Activated naive CD4-positive, alpha-beta T cell treated with anti-CD3 and anti-CD28 coated beads, Interleukin-2, amount 50 U/mL, for 72 hours (primary cell): Measurements from ENCODE around the gene FUOM. TPM values are rescaled to one million over a fixed set of nuclear protein-coding genes. Genes with fewer than 3 reads are reported as not detected.

Experiments used
- ATAC-seq, 2 donors: fragments of 150-1000 bp; cut with Tn5 transposase; 2 replicates each; pipeline ENCODE4 v1.10.0; 2021; ENCODE audit warnings: mild to moderate bottlenecking in 2 of 2, moderate library complexity in 2 of 2
- DNase-seq, 2 donors: peaks; one replicate each; pipeline ENCODE4 v3.0.0; 2021 to 2022; ENCODE audit warnings: low spot score in 2 of 2
- H3K27ac Mint-ChIP-seq, 2 donors: one replicate each; pipeline ENCODE4 v1.8.0; 2022; ENCODE audit warnings: mild to moderate bottlenecking in 2 of 2, mixed read lengths in 2 of 2
- H3K36me3 Mint-ChIP-seq, 2 donors: one replicate each; pipeline ENCODE4 v1.8.0; 2022; ENCODE audit warnings: mixed read lengths in 2 of 2
- H3K9me3 Mint-ChIP-seq, 2 donors: one replicate each; pipeline ENCODE4 v1.8.0; 2022; ENCODE audit warnings: mixed read lengths in 2 of 2
- total RNA-seq, 2 donors: library from RNA; stranded (reverse); gene quantifications; one replicate each; pipeline ENCODE4 v1.2.3, GENCODE V29; 2022

Gene FUOM
- total RNA-seq = 10 to 100 TPM; 24.1 to 24.2 TPM

- DNase-seq (peak; percentile 71 to 86), ATAC-seq (peak; percentile 85 to 89)
- Mint-ChIP-seq H3K9me3 (no peaks in the 10 kb centered on the region), H3K36me3 (no peaks in the 10 kb centered on the region), H3K27ac (peak within 1 kb of the TSS in 1 of 2 donors; percentile 68)
Measured at GRCh38 chr10:133357285-133358161, at the start of gene FUOM. Gene FUOM, minus strand, starts transcription at chr10:133358019. Its CDS starts 12 bp downstream, at chr10:133358007.

DNA sequence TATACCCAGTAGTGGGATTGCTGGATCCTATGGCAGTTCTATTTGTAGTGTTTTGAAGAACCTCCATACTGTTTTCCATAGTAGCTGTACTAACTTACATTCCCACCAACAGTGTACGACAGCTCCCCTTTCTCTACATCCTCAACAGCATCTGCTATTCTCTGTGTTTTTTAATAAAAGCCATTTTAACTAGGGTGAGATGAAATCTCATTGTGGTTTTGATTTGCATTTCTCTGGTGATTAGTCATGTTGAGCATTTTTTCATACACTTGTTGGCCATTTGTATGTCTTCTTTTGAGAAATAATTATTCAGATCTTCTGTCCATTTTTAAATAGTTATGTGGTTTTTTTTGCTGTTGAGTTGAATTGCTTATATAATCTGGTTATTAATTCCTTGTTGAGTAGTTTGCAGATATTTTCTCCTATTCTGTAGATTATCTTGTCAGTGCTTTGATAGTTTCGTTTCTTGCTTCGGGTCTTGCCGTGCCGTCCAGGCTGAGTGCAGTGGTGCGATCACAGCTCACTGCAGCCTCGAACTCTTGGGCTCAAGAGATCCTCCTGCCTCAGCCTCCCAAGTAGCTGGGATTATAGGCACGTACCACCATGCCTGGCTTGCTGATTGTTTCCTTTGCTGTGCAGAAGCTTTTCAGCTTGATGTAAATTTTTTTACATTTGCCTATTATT lies 48.2 kb upstream of the FUOM start:
- DNase-seq = no peak
- peaks cover 69 to 73% of the 10 kb centered on the region in 2 donors for H3K36me3 Mint-ChIP-seq
- H3K27ac Mint-ChIP-seq = peak overlapping the region in 1 of 2 donors; percentile 41
- H3K9me3 Mint-ChIP-seq = peaks cover 21 to 22% of the 10 kb centered on the region in 2 donors
- peak; percentile 44 to 60 for ATAC-seq

- DNase-seq = no peak
- Mint-ChIP-seq H3K36me3 (peaks cover 62 to 66% of the 10 kb centered on the region in 2 donors), H3K9me3 (peaks cover 14 to 18% of the 10 kb centered on the region in 2 donors), H3K27ac (peak overlapping the region in 1 of 2 donors; percentile 41)
- no peak for ATAC-seq
Measured at GRCh38 chr10:133405272-133405671, 47.5 kb upstream of the FUOM start.

GRCh38 chr10:133403784-133404183 lies 46.0 kb upstream of the FUOM start:
- no peak for ATAC-seq
- peak overlapping the region; percentile 42 to 53 for H3K27ac Mint-ChIP-seq
- peaks cover 5 to 6% of the 10 kb centered on the region in 2 donors for H3K9me3 Mint-ChIP-seq
- H3K36me3 Mint-ChIP-seq = peaks cover 48 to 51% of the 10 kb centered on the region in 2 donors
- DNase-seq = no peak

DNA sequence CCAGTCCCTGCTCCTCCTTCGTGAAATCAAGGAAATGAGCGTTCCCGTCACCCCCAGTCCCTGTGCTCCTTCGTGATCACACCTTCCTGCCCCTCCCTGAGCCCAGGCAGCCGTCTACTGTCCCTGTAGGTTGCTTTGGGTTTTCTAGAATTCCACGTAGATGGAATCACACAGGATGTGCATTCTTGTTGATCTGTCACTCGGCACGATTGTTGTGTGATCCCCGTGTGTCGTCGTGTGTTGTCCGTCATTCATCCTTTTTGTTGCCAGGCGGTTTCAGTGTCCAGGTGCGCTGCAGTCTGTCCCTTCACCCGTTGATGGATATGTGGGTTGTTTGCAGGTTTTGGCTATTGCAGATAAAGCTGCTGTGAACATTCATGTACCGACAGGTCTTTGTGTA lies 45.5 kb upstream of the FUOM start:
- no peak for ATAC-seq
- peaks cover under 1 to 6% of the 10 kb centered on the region in 2 donors for H3K9me3 Mint-ChIP-seq
- DNase-seq = no peak
- H3K27ac Mint-ChIP-seq = peak overlapping the region; percentile 42 to 84
- H3K36me3 Mint-ChIP-seq = peaks cover 47 to 48% of the 10 kb centered on the region in 2 donors

DNA sequence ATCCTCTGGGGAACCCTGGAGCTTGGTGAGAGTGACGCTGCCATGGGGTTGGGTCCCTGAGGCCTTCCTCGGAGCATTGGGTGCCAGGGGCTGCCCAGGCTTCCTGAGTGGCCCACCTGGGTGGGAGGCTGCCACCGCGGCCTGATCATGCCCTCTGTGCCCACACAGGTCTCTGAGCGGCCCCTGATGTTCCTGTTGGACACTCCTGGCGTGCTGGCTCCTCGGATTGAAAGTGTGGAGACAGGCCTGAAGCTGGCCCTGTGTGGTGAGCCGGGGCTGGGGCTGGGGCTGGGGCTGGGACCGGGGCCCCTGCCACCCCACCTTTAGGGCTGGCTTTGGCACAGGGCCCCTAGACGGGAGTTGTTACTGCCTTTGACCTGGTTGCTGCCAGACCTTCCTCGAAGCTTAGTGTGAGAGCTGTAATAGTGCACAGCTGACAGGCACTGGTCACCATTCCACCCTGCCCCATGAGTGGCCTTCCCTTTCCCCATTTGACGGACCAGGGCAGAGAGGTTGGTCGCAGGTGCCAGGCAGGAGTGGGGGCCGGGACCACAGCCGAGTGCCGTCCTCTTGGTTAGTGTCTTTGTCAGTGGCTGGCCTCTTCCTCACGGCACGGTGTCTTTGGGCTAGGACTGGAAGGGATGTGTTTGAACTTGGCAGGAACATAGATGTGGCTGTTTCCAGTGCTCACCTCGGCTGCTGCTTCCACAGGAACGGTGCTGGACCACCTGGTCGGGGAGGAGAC lies 44.3 kb upstream of the FUOM start:
- Mint-ChIP-seq H3K27ac (peak overlapping the region in 1 of 2 donors; percentile 85), H3K9me3 (no peaks in the 10 kb centered on the region), H3K36me3 (peaks cover 36 to 45% of the 10 kb centered on the region in 2 donors)
- DNase-seq = peak in 1 of 2 donors; percentile 49
- no peak for ATAC-seq

GRCh38 chr10:133401500-133401899 lies 43.7 kb upstream of the FUOM start:
- Mint-ChIP-seq H3K27ac (peak overlapping the region; percentile 67 to 70), H3K36me3 (peaks cover 31 to 41% of the 10 kb centered on the region in 2 donors), H3K9me3 (no peaks in the 10 kb centered on the region)
- peak in 1 of 2 donors; percentile 45 for DNase-seq
- ATAC-seq = peak in 1 of 2 donors; percentile 15

GRCh38 chr10:133400624-133401424 lies 43.0 kb upstream of the FUOM start:
- ATAC-seq = peak; percentile 63 to 75
- Mint-ChIP-seq H3K9me3 (no peaks in the 10 kb centered on the region), H3K27ac (peak overlapping the region; percentile 61 to 67), H3K36me3 (peaks cover 27 to 38% of the 10 kb centered on the region in 2 donors)
- peak in 1 of 2 donors; percentile 16 for DNase-seq

DNA sequence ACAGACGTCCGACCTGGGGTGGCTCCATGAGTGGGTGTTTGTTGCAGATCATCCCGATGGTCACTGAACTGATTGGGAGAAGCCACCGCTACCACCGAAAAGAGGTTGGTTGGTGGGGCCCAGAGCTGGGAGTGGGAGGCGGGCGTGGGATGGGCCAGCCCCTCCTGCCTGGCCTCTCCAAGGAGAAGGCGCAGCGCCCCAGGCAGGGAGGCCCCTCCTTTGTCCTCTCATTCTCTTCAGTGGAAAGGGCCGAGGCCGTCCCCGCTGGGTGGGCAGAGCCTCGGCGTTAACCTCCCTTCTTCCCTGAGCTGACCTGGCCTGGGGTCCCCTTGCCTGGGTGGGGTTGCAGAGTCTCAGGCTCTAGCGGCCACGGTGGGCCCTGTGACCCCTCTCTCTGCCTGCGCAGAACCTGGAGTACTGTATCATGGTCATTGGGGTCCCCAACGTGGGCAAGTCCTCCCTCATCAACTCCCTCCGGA lies 41.3 kb upstream of the FUOM start:
- no peak for DNase-seq
- H3K9me3 Mint-ChIP-seq = no peaks in the 10 kb centered on the region
- no peak for ATAC-seq

GRCh38 chr10:133397938-133398337 lies 40.1 kb upstream of the FUOM start:
- no peak for DNase-seq
- Mint-ChIP-seq H3K27ac (peak overlapping the region; percentile 50 to 81), H3K36me3 (peaks cover 10 to 33% of the 10 kb centered on the region in 2 donors), H3K9me3 (no peaks in the 10 kb centered on the region)
- no peak for ATAC-seq

More for the DNA sequence above, 41.3 kb upstream of the FUOM start:
- Mint-ChIP-seq H3K36me3 (peaks cover 17 to 38% of the 10 kb centered on the region in 2 donors), H3K27ac (no peak overlapping the region)

DNA sequence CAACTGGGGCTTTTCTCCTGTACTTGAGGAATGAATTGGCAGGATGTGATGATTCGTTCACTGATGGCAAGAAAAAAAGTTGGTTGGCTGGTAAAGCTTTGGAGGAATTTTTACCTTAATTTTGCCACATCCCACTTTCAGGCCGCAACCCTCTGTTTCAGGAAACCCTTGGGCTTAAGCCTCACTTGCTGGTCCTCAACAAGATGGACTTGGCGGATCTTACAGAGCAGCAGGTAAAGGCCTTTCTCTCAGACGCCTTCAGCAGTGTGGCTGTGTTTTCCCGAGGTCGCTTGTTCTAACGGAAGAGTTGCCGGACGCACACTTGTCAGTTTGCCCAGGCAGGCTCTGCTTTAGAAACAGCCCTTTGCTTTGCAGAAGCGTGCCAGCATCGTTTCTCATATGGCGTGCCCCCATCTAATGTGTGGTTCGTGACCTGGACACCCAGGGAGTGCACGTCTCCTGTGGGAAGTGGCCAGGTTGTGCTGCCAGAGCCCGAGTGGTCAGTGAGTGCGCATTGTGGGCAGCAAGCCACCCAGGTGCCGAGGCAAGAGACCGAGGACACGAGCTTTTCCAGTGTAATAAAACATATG lies 38.3 kb upstream of the FUOM start:
- Mint-ChIP-seq H3K9me3 (no peaks in the 10 kb centered on the region), H3K27ac (no peak overlapping the region), H3K36me3 (peaks cover 0 to 19% of the 10 kb centered on the region in 2 donors)
- DNase-seq = no peak
- ATAC-seq = no peak

GRCh38 chr10:133394801-133395221 lies 37.0 kb upstream of the FUOM start:
- DNase-seq = no peak
- Mint-ChIP-seq H3K9me3 (no peaks in the 10 kb centered on the region), H3K27ac (peak overlapping the region; percentile 93 to 95), H3K36me3 (peaks cover 0 to 19% of the 10 kb centered on the region in 2 donors)
- ATAC-seq = no peak

GRCh38 chr10:133394064-133394663 lies 36.3 kb upstream of the FUOM start, which contains the start of gene MTG1:
Gene MTG1, plus strand, starts transcription at chr10:133394157. Its CDS starts 64 bp downstream, at chr10:133394221.
- DNase-seq (peak; percentile 96 to 99), ATAC-seq (peak; percentile 86 to 90)
- Mint-ChIP-seq H3K9me3 (no peaks in the 10 kb centered on the region), H3K27ac (peak within 1 kb of the TSS; percentile 93 to 95), H3K36me3 (peaks cover 0 to 19% of the 10 kb centered on the region in 2 donors)

GRCh38 chr10:133393401-133394063 lies 35.7 kb upstream of the FUOM start:
- H3K9me3 Mint-ChIP-seq = no peaks in the 10 kb centered on the region
- H3K27ac Mint-ChIP-seq = peak overlapping the region; percentile 47 to 93
- peaks cover 0 to 16% of the 10 kb centered on the region in 2 donors for H3K36me3 Mint-ChIP-seq
- ATAC-seq = no peak
- no peak for DNase-seq
